Hepatic stellate cell (primary cell): Measurements from ENCODE around the gene TMPRSS4.

ENCODE experiments used
- DNase-seq: peaks from one replicate; pipeline ENCODE4 v3.0.0; 2011; ENCODE audit warnings: low spot score

TMPRSS4 gene

DNA sequence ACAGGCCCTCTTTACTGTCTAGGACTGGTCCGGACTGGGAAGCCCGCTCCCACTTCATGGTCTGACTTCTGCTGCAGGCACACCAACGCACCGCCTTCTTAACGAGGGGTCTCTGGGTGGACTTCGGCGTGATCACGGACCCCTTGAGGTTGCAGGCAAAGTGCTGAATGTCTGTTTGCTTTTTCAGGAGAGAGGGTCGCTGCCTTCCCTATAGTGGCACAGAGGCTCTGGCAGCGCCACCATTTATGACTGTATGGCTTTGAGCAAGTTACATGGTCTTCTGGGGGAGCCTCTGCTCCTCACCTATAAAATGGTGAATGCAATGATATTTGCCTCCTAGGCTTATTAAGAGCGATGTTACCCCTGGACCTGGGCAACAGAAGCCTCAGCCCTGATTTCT is 77.1 kb downstream of the TMPRSS4 start:
- DNase-seq = no peak

DNA sequence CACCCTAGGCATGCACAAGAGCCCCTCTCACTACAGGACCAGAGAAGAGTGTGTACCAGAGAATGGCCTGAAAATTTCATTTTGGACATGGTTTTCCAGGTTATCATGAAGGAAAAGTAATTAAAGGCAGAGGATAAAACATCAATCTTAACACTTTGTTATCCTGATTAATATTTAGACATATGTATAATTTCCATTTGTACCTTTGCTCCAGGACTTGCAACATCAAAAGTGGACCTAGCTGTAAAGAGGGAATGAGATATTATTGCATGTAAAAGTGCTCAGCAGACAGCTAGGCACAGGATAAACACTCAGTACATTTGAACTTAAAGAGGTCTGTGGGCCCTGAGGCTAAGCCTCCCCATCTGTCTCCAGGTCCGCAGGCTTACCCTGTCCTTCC is 77.8 kb downstream of the TMPRSS4 start:
- no peak for DNase-seq

DNA sequence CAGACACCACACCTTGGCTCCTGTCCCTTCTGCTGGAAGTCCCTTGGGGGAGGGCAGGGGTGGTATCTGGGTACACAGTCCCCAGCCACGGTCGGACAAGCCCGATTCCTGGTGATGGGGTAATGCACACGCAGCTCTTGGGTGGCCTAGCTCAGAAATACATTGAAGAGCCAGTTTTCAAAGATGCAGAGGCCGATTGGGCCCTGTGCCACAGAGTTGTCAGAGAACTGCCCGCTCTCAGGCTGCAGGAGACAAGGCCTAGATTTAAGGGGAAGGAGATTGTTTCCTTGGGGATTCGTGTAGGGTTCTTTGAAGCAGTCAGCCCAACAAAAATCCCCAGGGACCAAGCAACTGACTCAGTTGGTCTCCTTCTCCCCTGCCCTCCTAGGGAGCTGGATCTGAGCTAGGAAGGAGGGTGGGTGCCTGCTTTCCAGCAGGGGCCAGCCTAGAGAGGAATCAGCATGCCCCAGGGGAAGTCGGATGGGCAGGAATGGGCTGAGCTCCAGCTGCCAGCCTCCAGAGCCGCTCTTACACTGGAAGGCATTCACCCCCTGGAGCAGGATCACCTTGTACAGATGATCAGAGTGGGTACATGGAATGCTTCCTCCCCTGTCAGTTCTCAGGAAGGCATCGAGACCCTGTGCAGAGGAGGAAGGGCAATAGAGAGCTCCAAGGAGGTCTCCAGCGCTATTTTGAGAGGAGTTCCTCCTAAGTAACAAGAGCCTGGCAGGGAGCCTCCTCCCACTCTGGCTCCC is 79.1 kb downstream of the TMPRSS4 start:
- no peak for DNase-seq

DNA sequence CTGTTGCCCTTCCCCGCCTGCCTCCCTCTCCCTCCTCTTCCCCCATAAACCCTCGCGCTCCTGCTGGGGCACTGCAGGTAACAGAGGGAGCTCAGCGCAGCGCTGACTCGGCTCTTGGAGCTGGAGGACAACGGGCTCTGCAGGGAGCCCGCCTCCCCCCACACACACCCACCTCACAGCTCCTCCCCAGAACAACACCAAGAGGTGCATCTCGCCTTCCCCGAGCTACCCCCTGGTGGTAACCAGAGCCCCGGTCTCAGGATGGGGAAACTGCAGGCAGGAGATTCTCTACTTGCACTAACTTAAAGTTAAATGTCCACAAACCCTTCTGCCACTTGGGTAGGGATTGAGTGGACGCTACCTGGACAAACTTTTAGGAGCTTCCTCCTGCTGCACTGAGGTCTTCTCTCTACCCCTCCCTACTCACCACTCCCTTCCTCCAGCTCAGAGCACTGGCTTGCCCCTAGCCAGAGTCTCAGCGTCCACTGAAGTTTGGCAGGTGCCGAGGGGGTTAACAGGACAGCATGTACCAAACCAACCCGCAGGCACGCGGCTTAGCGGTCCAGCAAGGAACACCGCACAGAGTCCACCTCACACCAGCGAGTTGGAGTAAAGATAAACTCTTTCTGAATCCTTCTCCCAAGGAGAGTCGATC is 79.8 kb downstream of the TMPRSS4 start:
- DNase-seq = no peak

DNA sequence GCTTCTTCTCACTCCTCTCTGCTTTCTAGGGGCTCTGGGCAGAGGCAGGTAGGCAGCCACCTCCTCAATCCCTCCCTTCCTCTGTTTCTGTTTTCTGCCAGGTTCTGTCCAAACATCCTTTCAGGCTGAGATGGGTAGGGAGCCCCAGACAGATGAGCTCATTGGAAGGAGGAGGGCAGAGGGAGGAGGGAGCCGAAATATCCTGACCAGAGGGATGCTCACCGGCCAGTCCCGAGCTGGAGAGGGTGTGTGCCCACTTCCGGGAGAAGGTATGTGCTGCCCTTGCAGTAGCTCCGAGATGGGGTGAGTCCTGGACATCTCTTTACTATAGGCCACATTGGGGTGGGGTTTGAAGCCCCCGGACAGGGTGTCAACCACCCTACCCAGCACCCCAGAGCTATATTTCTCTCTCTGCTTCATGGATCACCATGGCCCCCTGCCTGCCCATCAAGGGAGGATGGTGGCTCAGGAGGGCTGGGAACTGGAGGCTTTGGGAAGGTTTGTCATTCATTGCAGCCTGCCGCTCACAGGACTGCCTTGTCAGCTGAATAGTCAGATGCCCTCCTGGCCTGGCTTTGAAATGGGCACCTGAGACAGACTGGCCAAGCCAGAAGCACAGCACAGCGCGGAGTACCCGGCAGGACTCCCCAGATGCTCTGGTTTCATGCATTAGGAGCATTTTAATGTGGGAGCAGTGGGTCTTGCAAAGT is 80.5 kb downstream of the TMPRSS4 start:
- no peak for DNase-seq

DNA sequence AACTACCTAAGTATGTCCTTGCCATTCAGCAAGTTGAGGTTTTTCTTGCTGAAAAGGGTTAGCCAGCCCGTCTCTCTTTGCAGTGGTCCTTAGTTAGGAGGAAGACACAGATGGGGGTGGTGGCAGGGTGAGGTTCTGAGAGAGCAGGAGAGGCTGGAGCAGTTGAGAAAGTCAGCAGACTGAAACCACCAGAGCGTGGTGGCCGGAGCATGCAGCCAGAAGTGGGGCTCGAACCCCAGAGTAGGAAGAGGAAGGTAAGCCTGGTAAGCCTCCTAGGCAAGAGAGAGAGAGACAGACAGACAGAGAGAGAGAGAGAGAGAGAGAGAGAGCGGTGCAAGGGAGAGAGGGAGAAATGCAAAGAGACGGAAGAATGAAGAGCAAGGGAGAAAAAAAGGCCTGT is 84.9 kb downstream of the TMPRSS4 start:
- DNase-seq = no peak

DNA sequence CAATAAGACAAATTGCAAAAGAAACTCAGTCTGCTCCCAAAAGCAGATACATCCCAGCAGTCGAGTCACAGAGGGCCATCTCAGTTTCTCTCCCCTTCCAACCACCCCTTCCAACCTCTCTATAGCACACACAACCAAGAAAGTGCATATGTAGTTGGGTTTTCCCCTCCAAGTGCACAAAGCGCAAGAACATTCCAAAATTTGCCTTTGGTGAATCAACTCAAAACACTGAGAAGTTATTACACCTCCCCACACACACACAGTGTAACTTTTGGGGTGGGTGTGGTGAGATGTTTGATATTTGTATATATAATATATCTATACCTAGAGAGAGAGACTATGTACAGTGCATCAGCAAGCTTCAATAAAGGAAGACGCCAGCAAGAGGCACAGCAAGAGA is 86.0 kb downstream of the TMPRSS4 start:
- no peak for DNase-seq

DNA sequence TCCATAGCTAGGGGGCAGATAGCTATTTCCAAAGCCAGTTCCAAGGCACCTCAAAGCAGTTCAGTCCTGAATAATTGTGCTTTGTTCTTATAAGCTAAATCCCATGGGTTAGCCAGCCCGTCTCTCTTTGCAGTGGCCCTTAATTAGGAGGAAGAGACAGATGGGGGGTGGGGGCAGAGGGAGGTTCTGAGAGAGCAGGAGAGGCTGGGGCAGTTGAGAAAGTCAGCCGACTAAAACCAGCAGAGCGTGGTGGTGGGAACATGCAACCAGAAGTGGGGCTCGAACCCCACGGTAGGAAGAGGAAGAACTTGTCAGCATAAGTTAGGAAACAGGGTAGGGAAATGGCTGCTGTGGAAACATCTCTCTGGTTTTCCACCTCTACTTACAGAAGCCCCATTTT is 86.6 kb downstream of the TMPRSS4 start:
- DNase-seq = no peak

DNA sequence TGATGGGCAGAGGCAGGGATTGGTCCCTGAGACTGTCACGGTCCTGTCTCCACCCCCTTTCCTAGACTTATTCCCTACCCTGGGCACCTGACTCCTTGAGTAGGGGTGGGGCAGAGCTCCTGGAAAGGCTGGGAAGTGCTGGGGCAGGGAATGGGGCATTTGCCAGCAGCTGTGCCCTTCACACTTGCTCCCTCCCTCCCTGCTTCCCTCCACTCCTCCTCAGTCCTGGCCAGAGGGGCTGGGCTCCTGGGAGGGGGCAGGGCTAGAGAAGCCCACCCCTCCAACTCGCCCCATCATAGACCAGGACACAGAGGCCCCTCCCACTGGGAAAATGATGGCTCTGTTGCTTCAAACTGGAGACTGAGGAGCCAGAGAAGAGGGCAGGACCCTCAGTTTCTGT is 88.0 kb downstream of the TMPRSS4 start:
- no peak for DNase-seq

DNA sequence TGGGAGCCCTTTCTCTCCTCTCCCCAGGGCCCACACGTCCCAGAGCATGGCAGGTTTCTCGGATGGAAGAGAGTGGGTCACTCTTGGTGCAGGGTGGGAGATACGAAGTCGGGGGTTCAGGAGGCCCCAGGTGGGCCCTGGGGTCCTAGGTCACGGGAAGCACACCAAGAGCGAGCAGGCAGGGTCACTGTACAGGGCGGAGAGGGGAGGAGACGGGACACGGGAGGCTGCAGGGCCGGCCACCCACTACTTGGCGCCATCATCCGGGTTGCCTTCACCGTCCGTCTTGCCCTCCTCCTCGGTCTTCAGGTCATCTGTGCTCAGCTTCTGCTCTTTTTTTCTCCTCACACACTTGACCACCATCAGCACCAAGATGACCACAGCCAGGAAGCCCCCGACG is 89.8 kb downstream of the TMPRSS4 start:
- DNase-seq = no peak

DNA sequence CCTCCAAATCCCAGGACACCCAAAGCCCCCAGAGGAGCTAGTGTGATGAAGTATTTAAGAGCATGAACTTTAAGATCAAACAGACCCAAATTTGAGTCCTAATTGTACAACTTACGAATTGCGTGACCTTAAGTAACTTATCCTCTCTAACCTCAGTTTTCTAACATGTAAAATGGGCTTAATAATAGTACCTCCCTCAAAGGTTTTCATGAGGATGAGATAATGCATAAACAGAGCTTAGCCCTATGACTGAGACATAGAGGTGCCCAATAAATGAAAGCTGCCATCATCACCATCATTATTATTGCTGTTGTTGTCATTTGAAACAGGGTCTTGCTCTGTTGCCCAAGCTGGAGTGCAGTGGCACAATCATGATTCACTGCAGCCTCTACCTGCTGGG is 90.4 kb downstream of the TMPRSS4 start:
- DNase-seq = no peak

DNA sequence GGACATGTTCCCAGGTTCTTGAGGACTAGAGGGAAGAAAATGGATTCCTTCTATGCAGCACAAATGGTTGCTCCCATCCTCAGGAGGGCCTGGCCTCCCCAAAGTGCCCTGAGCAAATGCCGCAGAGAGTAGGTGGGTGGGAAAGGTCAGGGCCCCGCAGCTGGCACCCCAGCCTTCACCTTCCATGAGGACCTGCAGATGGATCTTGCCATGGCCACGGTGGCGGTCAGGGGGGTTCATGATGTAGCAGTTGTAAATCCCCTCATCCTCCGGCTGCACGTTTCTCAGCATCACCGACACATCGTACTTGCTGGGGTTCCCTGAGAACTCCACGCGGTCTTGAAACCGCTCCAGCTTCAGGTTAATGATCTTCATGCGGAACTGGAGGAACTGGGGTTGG is 91.0 kb downstream of the TMPRSS4 start:
- DNase-seq = no peak

DNA sequence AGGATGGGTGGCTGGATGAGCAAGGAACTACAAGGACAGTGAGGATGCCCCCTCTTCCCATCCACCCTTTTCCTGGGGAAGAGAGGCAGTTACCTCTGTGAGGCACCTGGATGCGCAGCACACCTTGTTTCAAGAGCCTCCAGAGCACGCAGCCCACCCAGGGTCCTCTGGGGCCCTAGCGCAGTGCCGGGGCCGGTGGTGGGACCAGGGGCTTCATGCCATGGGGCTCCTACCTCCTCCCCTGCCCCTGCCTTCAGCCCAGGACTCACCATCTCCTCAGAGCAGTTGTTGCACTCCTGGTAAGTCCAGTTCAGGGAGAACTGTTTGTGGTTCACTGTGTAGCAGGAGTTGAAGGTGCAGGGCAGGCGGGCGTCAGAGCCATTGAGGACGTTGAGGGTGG is 91.4 kb downstream of the TMPRSS4 start:
- DNase-seq = no peak

DNA sequence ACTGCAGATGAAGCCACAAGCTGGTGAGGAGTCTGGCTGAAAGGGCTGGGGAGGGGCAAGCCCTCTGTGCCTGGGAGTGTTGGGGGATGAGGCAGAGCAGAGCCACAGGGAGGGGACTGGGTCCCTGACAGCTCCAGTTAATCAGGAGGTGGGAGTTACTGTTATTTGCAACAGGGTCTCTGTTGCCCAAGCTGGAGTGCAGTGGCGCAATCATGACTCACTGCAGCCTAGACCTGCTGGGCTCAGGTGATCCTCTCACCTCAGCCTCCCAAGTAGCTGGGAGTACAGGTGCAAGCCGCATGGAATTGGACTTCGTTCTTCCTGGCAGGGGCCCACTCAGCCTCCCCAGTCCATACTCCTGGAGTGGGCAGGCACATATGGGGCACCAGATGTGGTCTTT is 91.9 kb downstream of the TMPRSS4 start:
- DNase-seq = no peak

DNA sequence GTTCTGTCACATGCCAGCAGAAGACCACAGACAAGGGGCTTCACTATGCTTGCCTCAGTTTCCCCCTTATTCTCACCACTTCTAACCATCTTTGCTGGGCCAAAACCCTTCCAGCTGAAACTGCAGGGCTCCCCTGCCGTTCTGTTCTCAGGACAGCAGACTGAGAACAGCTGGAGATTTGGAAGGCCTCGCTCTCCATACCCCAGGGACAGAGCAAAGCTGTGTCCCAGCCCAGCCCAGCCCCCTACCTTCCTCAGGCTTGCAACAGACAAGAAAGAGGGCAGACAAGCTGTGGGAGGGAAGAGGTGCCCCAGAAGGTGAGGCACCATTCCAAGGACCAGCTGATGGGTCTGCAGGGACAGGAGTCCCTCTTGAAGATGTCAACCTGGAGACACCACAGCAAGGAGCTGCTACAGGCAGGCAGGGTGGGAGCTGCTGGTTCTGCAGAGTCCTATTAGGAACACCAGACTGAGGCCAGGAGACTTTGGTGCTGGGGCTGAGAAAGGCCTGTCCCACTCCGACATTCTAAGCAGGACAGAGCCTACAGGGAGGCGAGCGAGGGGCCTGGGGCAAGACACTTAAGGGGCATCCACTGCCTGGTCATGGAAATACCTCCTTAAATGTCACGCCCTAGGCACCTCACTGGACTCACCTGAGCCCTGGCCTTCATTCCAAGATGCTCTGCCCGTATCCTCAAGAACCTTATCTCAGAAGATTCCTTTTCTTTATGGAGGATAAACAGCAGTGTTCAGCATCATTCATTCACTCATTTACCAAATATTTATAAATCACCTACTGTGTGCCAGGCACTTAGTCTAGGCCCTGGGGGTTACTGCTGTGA is 92.6 kb downstream of the TMPRSS4 start:
- DNase-seq = no peak

DNA sequence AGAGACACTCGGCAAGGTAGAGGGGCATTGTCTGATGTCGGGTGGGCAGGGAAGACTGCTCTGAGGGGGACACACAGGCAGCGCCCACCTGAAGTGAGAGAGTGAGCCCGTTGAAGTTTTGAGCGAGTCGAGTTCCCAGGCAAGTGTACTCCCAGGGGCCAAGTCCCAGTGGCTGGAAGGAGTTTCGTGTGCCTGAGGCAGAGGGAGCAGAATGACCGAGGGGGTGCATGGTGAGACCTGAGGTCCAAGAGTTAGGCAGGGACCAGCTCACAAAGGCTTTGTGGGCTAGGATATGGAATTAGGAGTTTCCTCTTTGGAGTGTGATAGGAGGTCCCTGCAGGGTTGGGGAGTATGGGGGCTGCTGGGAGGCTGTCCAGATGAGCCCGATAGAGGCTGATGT is 93.4 kb downstream of the TMPRSS4 start:
- DNase-seq = no peak

DNA sequence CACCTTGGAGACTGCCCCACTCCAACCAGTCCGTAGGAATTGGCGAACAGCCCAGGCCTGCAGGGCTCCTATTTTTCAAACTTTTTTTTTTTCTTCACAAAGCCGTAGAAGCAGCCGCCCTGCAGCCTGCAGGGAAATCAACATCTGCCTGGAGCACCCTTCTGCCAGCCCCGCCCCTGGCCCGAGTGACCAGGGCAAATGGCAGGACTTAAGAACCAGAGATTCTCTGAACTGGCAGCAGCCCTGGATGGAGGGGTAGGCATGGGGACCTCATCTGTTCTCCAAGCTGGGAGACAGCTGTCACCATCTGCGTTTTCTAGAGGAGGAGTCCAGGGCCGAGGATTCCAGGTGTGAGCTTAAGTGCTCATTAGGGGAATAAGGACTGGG is 94.0 kb downstream of the TMPRSS4 start:
- DNase-seq = no peak
